K562 (cell line): Measurements from ENCODE around the gene ERN1. TPM values are rescaled to one million over a fixed set of nuclear protein-coding genes. Genes with fewer than 3 reads are reported as not detected.
A peak's percentile ranks its signal among the peaks of the same experiment; 100 is the strongest.

Source experiments
- ARID3B ChIP-seq: fragments of 250-450 bp; sonication (Bioruptor Pico); IDR thresholded peaks from 2 replicates; pipeline ENCODE4 v1.4.0; 2020; ENCODE audit warnings: borderline replicate concordance
- ATF1 ChIP-seq, 2 experiments: fragments of 450-650 bp in 1 of 2; IDR thresholded peaks; 2 replicates each; pipeline ENCODE4 v1.6.1; 2016; ENCODE audit warnings: missing compliant biosample characterization in 1 of 2, missing genetic modification characterization in 1 of 2
- CBX5 ChIP-seq: IDR thresholded peaks from 2 replicates; pipeline ENCODE4 v1.6.1; 2014; ENCODE audit warnings: low read depth, borderline replicate concordance
- CUX1 ChIP-seq: fragments of 200-800 bp; sonication (Bioruptor generic); IDR thresholded peaks from 2 replicates; pipeline ENCODE4 v1.6.1; 2016; ENCODE audit warnings: missing genetic modification characterization, missing compliant biosample characterization
- ETV5 ChIP-seq: sonication (generic); formaldehyde crosslinking; IDR thresholded peaks from 2 replicates; pipeline ENCODE4 v1.4.0; 2020; ENCODE audit warnings: low read depth, mild to moderate bottlenecking, missing genetic modification reagents
- EWSR1 ChIP-seq: fragments of 450-650 bp; IDR thresholded peaks from 2 replicates; pipeline ENCODE4 v1.6.1; 2018; ENCODE audit warnings: borderline replicate concordance, mild to moderate bottlenecking, low read depth, moderate library complexity; ENCODE audit not compliant: partially characterized antibody
- GABPA ChIP-seq: fragments of 200-800 bp; sonication (Bioruptor generic); conservative IDR thresholded peaks from 2 replicates; pipeline ENCODE4 v1.6.1; 2016; ENCODE audit warnings: low read depth, missing genetic modification characterization, missing compliant biosample characterization
- GTF2B ChIP-seq: IDR thresholded peaks from 2 replicates; pipeline ENCODE4 v1.6.1; 2011; ENCODE audit not compliant: insufficient read length; ENCODE audit errors: extremely low read depth
- POLR2H ChIP-seq: IDR thresholded peaks from 2 replicates; pipeline ENCODE4 v1.6.1; 2016; ENCODE audit warnings: missing genetic modification characterization, low read depth, mild to moderate bottlenecking, control low read depth, missing compliant biosample characterization, moderate library complexity
- THAP12 ChIP-seq: fragments of 250-450 bp; sonication (Bioruptor Pico); IDR thresholded peaks from 2 replicates; pipeline ENCODE4 v1.9.0; 2021; ENCODE audit warnings: mild to moderate bottlenecking, inconsistent platforms
- ZBTB33 ChIP-seq: sonication (generic); formaldehyde crosslinking; IDR thresholded peaks from 2 replicates; pipeline ENCODE4 v1.8.1; 2023; ENCODE audit warnings: mild to moderate bottlenecking, missing genetic modification reagents
- ZNF764 ChIP-seq: fragments of 250-450 bp; sonication (Bioruptor Pico); IDR thresholded peaks from 2 replicates; pipeline ENCODE4 v1.4.0; 2020; ENCODE audit warnings: low read depth, mild to moderate bottlenecking, moderate library complexity
- polyA plus RNA-seq, 8 experiments: library from polyadenylated mRNA; depleted of rRNA in 4 of 8; stranded (reverse) in 5 of 8; unstranded in 3 of 8; fragments of >200 nt; fragmentation: Nextera tagmentation in 2 of 8; fragmentation: Illumina TruSeq in 1 of 8; extraction: Ambion mirVana in 2 of 8; extraction: Trizol in 1 of 8; gene quantifications; 2 replicates each; pipeline versions ENCODE4 v1.2.1 to v1.2.3, GENCODE V29; 2011 to 2014; ENCODE audit warnings: inconsistent platforms in 1 of 8, missing spikeins in 1 of 8
- total RNA-seq, 7 experiments: library from RNA; depleted of rRNA in 6 of 7; stranded (reverse); fragments of >200 nt in 6 of 7; fragmentation: Illumina TruSeq in 2 of 7; extraction: Trizol in 2 of 7; gene quantifications; 2 replicates each; pipeline versions ENCODE4 v1.2.1 to v1.2.3, GENCODE V29; 2011 to 2021; ENCODE audit warnings: low replicate concordance in 1 of 7

The ERN1 gene
- total and polyA plus RNA-seq, 9 of the 15 experiments (the other 6 are each of a cell fraction or from before 2014, with no cell fraction given) = 2.1 to 22.5 (median 7.3) TPM

GRCh38 chr17:64145751-64146417 lies 15.9 kb upstream of the ERN1 start (continued):
- TF ChIP-seq ARID3B (CRISPR knock-in tag) = no peak
- TF ChIP-seq THAP12 = peak; percentile 99
- TF ChIP-seq GTF2B = peak; percentile 94
- peak; percentile 73 for TF ChIP-seq ETV5 (CRISPR knock-in tag)
- no peak for TF ChIP-seq EWSR1
- peak; percentile 98 for TF ChIP-seq POLR2H (tag)
- no peak for TF ChIP-seq ATF1 (CRISPR knock-in tag; IDR thresholded peaks at IDR 0.05)
- TF ChIP-seq ATF1 (tag; IDR thresholded peaks at IDR 0.05) = peak; percentile 90
- no peak for TF ChIP-seq CBX5
- TF ChIP-seq ZNF764 (CRISPR knock-in tag) = no peak
- no peak for TF ChIP-seq CUX1 (CRISPR knock-in tag)
- peak; percentile 28; the same call in 1 of the 2 replicates for TF ChIP-seq GABPA (tag)
- TF ChIP-seq ZBTB33 = 0 out of 2 replicates have a peak, but pooled peaks have one; percentile 12
